ENCODE measurements around the gene ID2. TPM values are rescaled to one million over a fixed set of nuclear protein-coding genes. Genes with fewer than 3 reads are reported as not detected.

Gene ID2
- total and polyA plus RNA-seq, 10 of the 15 experiments (the other 5 are each of a cell fraction or from before 2014, with no cell fraction given), result 39.0 to 613 (median 73.6) TPM

- peak; percentile 21 for TF ChIP-seq USF1 (IDR thresholded peaks at IDR 0.05; ENCODE audit: borderline replicate concordance, extremely low read length, insufficient read depth, low read depth, low read length)
- TF ChIP-seq MEF2B (IDR thresholded peaks at IDR 0.05; ENCODE audit: partially characterized antibody, poor library complexity, severe bottlenecking), result peak; percentile 13
- TF ChIP-seq FOXK2 (IDR thresholded peaks at IDR 0.05), result no peak
- TF ChIP-seq ZBTB33 (IDR thresholded peaks at IDR 0.05), result no peak
- peak; percentile 62; the same call in 1 of the 2 replicates for TF ChIP-seq BMI1 (IDR thresholded peaks at IDR 0.05; ENCODE audit: borderline replicate concordance)
- peak; percentile 79; the same call in 1 of the 2 replicates for TF ChIP-seq BACH1 (IDR thresholded peaks at IDR 0.05; ENCODE audit: borderline replicate concordance)
- TF ChIP-seq BHLHE40 (IDR thresholded peaks at IDR 0.05; ENCODE audit: borderline replicate concordance in 1 of 2, low read depth in 2 of 2, low read length in 1 of 2), result peak; percentile 59 to 92
- peak; percentile 84 for TF ChIP-seq RFX5 (IDR thresholded peaks at IDR 0.05; ENCODE audit: low read depth, low read length)
- peak; percentile 80; the same call in 1 of the 2 replicates for TF ChIP-seq TCF3 (IDR thresholded peaks at IDR 0.05; ENCODE audit: borderline replicate concordance, insufficient read depth, low read depth, low read length)
- TF ChIP-seq NR2C1 (IDR thresholded peaks at IDR 0.05), result peak; percentile 38; the same call in 1 of the 2 replicates
- TF ChIP-seq NR2F1 (conservative IDR thresholded peaks at IDR 0.05), result peak; percentile 85
- peak; percentile 47; the same call in 1 of the 2 replicates for TF ChIP-seq TCF12 (IDR thresholded peaks at IDR 0.05; ENCODE audit: low read depth, low read length)
- peak in 1 of 2 experiments; percentile 85; a peak in 2 of 3 replicates for TF ChIP-seq EGR1 (IDR thresholded peaks at IDR 0.05; ENCODE audit: borderline replicate concordance in 1 of 2, low read depth in 2 of 2, low read length in 2 of 2)
- TF ChIP-seq POLR2AphosphoS5 (IDR thresholded peaks at IDR 0.05; ENCODE audit: low read length), result no peak
- TF ChIP-seq ZBTB4 (CRISPR knock-in tag; IDR thresholded peaks at IDR 0.05), result no peak
- TF ChIP-seq RB1 (IDR thresholded peaks at IDR 0.05; ENCODE audit: borderline replicate concordance), result peak; percentile 85; the same call in 1 of the 2 replicates
- TF ChIP-seq MAX (IDR thresholded peaks at IDR 0.05; ENCODE audit: low read depth, low read length), result peak; percentile 65; the same call in 1 of the 2 replicates
Observed at GRCh38 chr2:8678731-8679566, 2.9 kb upstream of the ID2 start (continued).

Measured in GM12878 (cell line).